ENCODE data around the gene MTG2. TPM values are rescaled to one million over a fixed set of nuclear protein-coding genes. Genes with fewer than 3 reads are reported as not detected.

The MTG2 gene
- total and polyA plus RNA-seq, 2 experiments from 2014 or later, result 11.3 to 11.7 TPM

DNA sequence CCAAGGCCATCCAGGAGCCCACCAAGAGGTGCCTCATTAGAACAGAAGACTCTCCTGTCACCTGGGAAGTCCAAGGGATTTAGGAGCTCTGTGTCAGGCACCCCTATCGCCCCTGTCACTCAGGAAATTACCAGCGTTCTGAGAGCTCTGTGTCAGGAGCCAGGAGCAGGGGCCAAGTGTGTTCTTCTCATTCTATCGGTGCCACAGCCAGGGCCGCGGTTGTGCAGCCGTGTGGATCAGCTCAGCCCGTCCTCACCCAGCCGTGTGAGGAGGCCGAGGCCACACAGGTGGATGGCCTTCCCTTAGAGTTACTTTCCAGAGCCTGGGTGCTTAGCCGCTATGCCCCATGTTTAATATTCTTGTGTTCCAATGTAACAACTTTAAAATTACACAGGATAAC lies 9.8 kb downstream of the MTG2 start (continued):
- TF ChIP-seq, protein P1, sequence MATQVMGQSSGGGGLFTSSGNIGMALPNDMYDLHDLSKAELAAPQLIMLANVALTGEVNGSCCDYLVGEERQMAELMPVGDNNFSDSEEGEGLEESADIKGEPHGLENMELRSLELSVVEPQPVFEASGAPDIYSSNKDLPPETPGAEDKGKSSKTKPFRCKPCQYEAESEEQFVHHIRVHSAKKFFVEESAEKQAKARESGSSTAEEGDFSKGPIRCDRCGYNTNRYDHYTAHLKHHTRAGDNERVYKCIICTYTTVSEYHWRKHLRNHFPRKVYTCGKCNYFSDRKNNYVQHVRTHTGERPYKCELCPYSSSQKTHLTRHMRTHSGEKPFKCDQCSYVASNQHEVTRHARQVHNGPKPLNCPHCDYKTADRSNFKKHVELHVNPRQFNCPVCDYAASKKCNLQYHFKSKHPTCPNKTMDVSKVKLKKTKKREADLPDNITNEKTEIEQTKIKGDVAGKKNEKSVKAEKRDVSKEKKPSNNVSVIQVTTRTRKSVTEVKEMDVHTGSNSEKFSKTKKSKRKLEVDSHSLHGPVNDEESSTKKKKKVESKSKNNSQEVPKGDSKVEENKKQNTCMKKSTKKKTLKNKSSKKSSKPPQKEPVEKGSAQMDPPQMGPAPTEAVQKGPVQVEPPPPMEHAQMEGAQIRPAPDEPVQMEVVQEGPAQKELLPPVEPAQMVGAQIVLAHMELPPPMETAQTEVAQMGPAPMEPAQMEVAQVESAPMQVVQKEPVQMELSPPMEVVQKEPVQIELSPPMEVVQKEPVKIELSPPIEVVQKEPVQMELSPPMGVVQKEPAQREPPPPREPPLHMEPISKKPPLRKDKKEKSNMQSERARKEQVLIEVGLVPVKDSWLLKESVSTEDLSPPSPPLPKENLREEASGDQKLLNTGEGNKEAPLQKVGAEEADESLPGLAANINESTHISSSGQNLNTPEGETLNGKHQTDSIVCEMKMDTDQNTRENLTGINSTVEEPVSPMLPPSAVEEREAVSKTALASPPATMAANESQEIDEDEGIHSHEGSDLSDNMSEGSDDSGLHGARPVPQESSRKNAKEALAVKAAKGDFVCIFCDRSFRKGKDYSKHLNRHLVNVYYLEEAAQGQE (IDR thresholded peaks at IDR 0.05; ENCODE audit: unreplicated experiment), result no peak
- TF ChIP-seq ZNF331 (CRISPR knock-in tag; IDR thresholded peaks at IDR 0.05; ENCODE audit: low read depth) (no peak), CREB1 (CRISPR knock-in tag; IDR thresholded peaks at IDR 0.05; ENCODE audit: low read depth) (no peak), STAT1 (IDR thresholded peaks at IDR 0.05; ENCODE audit: unreplicated experiment) (no peak), POLR2AphosphoS5 (IDR thresholded peaks at IDR 0.05; ENCODE audit: low read depth) (no peak), EZH2phosphoT487 (IDR thresholded peaks at IDR 0.05; ENCODE audit: unreplicated experiment) (no peak)
- TF ChIP-seq, protein P2, sequence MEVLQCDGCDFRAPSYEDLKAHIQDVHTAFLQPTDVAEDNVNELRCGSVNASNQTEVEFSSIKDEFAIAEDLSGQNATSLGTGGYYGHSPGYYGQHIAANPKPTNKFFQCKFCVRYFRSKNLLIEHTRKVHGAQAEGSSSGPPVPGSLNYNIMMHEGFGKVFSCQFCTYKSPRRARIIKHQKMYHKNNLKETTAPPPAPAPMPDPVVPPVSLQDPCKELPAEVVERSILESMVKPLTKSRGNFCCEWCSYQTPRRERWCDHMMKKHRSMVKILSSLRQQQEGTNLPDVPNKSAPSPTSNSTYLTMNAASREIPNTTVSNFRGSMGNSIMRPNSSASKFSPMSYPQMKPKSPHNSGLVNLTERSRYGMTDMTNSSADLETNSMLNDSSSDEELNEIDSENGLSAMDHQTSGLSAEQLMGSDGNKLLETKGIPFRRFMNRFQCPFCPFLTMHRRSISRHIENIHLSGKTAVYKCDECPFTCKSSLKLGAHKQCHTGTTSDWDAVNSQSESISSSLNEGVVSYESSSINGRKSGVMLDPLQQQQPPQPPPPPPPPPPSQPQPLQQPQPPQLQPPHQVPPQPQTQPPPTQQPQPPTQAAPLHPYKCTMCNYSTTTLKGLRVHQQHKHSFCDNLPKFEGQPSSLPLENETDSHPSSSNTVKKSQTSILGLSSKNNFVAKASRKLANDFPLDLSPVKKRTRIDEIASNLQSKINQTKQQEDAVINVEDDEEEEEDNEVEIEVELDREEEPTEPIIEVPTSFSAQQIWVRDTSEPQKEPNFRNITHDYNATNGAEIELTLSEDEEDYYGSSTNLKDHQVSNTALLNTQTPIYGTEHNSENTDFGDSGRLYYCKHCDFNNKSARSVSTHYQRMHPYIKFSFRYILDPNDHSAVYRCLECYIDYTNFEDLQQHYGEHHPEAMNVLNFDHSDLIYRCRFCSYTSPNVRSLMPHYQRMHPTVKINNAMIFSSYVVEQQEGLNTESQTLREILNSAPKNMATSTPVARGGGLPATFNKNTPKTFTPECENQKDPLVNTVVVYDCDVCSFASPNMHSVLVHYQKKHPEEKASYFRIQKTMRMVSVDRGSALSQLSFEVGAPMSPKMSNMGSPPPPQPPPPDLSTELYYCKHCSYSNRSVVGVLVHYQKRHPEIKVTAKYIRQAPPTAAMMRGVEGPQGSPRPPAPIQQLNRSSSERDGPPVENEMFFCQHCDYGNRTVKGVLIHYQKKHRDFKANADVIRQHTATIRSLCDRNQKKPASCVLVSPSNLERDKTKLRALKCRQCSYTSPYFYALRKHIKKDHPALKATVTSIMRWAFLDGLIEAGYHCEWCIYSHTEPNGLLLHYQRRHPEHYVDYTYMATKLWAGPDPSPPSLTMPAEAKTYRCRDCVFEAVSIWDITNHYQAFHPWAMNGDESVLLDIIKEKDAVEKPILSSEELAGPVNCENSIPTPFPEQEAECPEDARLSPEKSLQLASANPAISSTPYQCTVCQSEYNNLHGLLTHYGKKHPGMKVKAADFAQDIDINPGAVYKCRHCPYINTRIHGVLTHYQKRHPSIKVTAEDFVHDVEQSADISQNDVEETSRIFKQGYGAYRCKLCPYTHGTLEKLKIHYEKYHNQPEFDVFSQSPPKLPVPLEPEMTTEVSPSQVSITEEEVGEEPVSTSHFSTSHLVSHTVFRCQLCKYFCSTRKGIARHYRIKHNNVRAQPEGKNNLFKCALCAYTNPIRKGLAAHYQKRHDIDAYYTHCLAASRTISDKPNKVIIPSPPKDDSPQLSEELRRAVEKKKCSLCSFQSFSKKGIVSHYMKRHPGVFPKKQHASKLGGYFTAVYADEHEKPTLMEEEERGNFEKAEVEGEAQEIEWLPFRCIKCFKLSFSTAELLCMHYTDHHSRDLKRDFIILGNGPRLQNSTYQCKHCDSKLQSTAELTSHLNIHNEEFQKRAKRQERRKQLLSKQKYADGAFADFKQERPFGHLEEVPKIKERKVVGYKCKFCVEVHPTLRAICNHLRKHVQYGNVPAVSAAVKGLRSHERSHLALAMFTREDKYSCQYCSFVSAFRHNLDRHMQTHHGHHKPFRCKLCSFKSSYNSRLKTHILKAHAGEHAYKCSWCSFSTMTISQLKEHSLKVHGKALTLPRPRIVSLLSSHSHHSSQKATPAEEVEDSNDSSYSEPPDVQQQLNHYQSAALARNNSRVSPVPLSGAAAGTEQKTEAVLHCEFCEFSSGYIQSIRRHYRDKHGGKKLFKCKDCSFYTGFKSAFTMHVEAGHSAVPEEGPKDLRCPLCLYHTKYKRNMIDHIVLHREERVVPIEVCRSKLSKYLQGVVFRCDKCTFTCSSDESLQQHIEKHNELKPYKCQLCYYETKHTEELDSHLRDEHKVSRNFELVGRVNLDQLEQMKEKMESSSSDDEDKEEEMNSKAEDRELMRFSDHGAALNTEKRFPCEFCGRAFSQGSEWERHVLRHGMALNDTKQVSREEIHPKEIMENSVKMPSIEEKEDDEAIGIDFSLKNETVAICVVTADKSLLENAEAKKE (CRISPR knock-in tag; IDR thresholded peaks at IDR 0.05), result no peak

All from GM23338 (cell line).